DMS 273 treated with DMSO at 0.1 percent for 48 hours (cell line): ENCODE measurements around the gene FOXO1.

Source experiments
- DNase-seq: peaks from one replicate; lab custom pipeline; 2025; lab: John Stamatoyannopoulos, UW

Gene FOXO1

DNA sequence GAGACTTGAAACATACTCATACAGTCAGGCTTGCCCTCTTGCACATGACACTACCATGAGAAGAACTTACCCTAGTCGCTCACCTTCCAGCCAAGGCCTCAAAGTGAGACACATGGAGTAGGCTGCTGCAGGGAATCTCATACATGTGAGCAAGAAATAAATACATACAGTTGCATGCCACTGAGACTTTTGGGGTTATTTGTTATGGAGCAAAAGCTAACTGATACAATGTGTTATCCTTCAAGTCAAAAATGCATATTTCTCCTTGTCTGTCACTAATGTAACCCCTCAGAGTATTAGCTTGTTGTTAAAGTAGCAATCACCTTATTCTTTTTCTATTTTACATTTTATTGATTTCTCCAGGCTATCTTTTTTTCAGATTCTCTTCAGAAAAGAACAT lies 58.1 kb downstream of the FOXO1 start:
- DNase-seq = no peak

DNA sequence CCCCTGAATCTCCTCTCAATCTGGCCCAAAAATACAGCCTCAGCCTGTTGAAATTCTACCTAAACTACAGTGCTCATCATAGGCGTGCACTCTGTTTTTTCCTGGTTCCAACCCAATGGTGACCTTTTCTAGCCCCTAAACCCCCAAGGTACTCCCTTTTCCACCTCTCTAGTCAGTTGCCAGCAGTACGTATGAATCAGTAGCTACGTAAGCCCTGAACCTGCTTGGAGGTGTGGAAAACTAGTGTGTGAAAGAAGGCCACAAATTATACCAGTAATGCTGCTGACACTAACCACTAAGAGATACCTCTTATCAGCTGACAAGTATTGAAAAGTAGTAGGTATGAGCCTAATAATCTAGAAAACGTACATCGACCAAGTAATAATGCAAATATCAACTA lies 60.9 kb downstream of the FOXO1 start:
- DNase-seq = no peak

DNA sequence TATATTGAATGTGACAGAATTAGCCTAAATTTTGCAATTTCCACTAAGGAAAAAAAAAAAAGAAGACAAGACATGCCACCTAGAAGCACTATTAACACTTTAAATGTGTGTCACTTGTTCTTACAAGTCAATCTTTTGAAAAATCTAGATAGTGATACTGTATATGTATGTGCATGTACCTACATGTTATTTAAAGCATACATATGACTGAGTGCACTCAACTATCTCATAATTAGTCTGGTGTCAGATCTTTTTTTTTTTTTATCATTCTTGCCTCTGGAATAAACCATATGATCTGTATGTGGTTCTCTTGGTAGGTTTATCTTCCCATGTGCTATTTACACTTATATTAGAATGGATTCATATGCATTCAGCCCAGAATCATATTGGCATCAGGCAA lies 62.3 kb downstream of the FOXO1 start:
- DNase-seq = no peak

DNA sequence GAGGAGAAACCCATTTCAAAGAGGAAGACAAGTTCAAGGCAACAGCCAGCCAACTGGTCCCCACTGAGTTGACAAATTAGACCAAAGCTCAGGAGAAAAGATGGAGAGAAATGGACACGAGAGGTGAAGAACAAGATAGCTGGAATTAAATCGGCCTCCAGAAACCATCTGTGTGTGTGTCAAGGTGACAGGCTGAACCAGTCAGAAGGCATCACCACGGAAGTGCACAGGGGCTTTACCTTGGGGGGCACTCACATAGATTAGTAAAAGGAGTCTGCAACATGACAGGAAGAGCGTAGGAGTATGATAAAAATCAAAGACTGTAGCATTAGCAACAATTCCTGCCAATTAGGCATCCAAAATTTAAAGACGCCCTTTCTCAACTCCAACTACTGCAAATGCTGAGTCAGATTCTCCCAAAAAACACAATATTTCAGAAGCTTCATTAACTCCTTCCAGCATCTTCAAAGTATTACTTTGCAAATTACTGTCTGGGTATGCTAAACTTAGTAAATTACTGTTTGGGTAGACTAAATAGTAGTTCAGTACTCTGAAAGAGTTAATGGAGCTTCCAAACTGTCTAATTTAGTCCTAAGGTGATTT lies 66.2 kb downstream of the FOXO1 start:
- DNase-seq = no peak

DNA sequence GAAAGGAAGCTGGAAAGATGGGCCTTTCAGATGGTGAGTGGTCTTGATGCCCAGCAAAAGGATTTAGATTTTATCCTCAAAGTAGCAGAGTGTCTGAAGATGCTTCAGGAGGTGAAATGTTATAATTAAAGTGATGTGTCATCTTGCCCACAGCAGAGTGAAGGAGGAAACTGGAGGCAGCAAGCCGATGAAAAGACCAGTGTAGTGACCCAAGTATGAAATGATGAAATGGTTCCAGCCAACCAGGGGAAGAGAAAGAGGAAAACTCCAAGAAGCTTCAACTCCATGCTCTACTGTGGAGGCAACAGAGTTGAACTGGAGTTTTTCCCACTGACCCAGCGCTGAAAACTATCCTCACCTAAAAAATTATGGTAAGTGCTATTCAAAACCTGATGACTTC lies 66.7 kb downstream of the FOXO1 start:
- DNase-seq = no peak

DNA sequence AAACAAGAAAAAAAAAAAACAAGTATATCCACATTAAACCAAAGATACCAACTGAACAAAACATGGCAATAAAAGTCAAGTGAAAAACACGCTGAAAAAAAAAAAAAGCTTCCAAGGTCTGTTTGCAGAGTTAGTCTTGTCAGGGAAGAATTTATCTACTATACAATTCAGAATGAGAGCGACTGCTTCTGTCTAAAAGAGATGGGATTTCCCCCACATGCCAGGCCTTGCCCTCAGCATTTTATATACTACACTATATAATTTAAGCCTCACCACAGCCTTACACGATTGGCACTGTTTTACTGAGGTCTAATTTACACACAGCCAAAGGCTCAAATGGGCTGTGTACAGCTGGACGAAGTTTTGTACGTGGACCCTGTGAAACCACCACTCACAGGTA lies 67.3 kb downstream of the FOXO1 start:
- DNase-seq = no peak

DNA sequence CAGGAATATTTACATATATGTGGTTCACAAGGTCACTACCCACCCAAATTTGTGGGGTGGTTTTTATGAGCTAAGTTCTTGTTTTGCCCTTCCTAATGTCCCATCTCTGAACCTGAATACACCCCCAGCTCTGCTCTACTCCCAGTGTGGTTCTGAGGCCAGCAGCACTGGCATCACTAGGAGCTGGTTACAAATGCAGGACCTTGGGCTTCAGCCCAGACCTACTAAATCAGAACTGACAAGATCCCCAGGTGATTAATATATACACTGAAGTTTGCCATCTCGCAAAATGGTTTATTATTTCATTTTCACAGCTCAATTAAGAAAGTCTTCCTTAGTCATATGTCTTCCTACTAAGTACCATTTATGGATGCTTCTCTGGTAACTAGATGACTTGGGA lies 67.9 kb downstream of the FOXO1 start:
- DNase-seq = no peak

DNA sequence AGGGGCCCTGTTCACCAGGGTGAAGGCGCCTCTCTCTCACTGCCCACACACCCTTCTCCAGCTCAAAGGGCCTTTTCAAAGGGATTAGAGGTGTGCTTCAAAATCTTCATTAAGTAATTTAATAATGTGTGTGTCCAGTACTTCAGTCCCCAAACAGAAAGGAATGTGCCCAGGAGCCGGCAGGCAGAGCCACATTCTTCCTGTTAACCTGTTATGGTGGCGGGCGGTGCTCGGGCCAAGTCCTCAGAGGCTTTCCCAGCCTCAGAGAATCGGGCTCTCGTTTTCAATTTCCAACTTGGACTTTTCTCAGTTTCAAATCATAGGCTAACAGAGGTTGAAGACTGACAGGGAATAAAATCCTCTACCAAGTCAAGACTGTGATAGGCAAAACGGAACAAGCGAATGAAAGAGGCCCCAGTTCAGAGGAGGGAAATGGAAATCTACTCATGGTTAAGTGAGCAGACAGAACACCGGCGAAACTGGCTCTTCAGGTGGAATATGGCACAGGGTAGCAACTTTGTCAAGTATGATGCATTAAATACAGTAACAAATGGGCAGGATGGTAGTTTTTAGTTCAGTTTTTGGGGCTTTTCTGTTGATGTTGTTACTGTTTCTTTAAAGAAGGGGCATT lies 68.6 kb downstream of the FOXO1 start:
- DNase-seq = no peak

DNA sequence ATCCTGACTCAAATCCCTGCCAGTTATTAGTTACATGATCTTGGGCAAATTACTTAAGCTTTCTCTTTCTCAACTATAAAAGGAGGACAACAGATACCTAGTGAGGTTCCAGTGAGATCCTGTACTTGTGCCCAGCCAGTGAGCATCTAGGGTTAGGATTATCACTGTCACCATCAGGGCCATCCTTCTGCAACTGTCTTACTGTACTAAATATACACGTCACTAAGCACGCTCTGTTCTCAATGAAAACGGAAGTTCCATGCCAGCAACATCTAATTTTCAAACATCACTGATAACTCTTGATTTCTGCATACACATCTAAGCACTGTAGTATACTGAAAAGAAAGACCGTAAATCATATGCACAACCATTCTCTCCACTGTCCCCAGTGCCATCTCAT lies 70.0 kb downstream of the FOXO1 start:
- no peak for DNase-seq

DNA sequence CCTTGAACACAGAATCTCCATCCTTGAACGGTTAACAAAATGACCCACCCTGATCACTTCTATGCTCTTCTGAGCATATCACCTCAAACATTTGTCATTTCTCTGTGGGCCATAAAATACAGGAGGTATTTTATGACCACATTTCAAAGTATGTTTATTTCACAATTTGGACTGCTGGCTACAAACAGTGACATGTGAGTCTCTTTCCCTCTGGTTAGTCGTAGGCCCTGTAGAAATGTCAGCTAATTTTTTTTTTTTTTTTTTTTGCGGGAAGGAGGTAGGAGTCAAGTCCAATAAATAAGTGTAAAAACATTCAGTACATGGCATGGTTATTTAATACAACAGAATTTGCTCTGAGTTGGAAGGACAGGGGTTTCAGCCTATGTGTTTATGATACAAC lies 70.7 kb downstream of the FOXO1 start:
- no peak for DNase-seq

DNA sequence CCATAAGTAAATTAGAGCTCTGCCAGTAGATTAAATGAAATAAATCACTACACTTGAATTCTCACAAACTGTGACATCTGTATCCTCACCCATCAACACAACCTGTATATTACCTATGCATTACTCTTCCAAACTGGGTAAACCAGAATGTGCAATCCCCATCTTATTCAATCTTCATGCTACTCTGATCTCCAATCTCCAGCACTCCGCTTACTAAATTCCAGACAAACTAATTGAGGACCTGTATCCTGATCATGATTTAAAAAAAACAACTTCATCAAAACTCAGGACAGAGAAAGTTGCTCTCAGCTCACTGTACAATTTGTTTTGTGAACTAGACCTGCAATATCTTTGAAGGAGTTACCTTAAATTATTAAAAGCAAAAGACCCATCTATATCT lies 74.4 kb downstream of the FOXO1 start:
- no peak for DNase-seq

DNA sequence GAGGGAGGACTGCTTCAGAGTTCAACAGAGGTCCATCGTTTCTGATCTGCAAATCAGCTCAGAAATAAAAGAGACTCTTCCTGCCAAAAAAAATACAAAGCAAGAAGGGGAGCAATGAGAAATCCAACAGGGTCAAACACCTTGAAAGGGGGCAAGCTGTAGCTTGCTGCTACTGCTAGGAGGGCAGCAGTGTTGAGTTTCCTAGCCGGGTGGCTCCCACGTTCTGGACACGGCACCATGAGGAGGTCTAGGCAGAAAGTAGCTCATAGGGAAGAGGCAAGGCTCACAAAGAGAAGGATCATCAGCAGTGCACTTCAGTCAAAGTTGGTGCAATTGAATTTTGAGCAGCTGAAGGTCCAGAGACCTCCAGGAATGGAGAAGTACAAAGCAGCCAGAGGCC lies 75.3 kb downstream of the FOXO1 start:
- no peak for DNase-seq

DNA sequence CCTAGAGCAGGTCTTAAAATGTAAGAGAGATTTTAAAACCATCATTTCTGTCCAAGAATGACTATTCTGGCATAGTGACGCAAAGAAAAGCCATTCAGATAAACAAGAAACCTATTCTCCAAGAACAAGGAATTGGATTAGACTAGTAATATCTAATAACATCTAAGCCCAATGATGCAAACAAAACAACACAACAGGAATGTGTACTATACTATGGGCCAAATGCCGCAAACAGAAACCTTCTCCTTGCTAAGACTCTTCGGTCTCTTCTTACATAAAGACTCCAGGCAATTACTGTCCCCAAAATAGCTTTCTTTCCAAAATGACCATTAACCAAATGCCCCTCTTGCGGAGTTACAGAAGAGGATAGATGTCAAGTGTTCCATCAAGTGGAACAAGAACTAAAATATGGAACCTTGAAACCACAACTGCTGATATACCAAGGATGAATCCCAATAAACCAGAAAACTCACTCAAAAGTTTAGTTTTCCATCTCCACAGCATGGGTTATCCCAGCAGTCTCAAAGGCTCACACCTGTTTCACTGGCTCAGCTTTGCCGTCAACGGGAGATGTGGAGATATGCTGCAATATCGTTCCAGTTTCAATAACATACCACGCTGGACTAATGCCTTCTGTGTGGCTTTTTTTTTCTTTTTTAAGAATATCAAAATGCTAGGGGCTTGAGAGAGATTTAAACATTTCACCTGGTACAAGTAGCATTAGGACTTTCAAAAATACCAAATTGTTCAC lies 76.2 kb downstream of the FOXO1 start:
- DNase-seq = no peak

DNA sequence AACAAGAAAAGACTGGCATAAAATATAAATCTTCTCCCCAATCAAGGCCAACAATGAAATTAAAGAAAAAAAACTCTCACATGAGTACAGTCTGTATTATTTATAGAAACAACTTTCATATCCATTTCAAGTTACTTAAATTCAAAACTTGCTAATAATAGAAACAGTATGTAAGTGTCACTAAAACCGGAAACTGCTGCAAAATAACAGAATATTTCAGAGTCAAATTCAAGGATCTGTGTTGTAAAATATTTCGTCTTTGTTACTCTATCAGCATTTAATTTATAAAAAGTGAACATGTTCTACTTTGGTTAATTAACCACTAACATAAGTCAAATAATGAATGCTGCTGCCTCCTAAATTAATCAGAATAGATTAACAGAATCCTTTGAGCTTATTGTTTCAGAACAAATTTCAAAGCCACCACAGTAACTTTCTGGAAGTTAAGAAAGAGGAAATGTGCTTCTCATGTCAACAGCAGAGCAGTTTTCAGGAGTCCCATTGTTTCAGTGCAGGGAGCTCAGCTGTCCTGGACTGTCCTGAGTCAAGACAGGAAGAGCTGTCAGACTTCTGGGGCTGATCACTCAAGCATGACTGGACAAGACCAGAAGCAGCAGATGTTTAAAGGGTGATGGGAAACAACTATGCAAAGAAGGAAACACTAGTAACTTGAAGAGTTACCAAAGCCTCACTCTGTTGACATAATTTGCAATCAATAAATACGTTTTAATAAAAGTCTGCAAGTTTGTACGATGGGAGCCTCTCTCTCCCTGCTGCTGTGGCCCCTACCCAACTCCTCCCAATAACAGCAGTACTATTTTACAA lies 76.9 kb downstream of the FOXO1 start:
- DNase-seq = peak; percentile 39

DNA sequence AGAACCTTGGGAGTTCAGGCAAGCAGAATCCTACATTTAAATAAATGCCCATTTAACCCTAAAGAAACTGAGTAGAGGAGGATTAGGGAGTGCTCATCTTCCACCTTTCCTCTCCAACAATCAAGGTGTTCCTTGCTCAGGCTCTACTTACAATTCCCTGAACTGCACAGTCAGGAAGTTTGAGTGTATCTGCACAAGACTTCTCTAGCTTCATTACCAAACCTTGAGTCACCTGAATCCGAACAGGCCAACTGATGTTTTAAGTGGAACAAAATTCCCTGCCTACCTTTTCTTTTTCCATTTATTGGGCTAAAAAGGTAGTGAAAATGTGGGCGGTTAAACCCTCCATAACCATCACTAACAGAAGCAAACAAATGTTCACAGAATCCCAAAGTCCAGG lies 78.3 kb downstream of the FOXO1 start:
- no peak for DNase-seq

DNA sequence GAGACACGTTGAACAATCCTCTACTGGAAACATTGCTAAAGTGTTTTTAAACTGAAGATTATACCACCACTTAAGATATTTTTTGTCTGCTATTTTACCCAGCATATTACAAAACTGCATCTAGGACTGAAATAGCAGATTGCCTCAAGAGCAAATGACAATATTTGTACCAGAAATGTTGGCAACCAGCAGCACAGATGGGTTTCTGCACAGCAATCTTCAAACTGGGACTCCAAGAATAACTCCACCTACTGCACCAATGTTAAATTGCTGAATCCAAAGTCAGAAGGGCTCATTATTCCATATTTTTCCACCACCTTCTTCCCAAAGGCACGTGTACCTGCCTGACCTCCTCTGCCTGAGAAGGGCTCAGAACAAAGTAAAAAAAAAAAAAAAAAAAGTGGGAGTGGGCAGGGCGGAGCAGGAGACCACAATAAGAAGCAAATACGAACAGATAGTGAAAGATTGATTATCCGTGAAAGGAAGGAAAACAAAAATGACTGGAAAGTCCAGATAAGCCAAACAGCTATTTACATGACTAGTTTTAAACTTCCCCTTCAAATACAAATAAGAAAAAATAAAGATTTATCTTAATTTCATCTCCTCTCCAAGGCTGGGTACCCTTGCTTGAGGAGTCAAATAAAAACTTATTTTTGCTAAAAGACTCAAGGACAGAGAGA lies 79.4 kb downstream of the FOXO1 start:
- DNase-seq = no peak

DNA sequence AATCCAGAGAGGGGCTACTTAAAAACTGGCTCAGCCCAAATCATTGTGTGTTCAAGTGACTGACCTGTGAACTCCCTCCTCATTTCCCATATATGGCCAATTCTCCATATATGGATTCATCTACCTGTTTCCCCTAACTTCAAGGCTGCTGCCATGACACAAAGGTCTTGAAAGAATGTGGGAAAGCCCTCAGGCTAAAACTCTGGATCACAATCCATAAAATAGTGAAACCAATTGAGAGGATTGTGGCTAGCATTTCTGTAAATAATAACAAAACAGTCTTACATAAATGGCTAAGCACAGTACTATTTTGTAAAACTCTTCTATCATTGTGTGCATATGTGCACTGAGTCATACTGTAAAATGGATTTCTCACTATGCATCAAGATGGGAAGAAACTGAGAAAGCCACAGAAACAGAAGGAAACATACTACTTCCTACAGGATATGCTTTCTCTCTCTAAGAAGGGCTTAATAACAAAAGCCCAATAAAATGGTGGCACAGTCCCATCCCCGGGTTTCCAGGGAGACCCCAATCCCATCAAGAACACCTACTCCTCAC lies 80.5 kb downstream of the FOXO1 start:
- DNase-seq = no peak

DNA sequence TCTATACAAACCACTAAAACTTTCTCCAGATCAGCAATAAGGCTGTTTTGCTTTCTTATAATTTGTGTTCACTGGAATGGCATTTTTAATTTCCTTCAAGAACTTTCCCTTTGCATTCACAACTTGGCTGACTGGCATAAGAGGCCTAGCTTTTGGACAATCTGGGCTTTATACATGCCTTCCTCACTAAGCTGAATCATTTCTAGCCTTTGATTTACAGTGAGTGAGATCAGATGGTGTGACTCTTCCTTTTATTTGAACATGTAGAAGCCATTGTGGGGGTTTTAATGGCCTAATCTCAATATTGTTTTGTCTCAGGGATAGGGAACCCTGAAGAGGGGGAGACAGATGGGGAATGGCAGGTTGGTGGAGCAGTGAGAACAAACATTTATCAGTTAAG lies 82.7 kb downstream of the FOXO1 start:
- no peak for DNase-seq

DNA sequence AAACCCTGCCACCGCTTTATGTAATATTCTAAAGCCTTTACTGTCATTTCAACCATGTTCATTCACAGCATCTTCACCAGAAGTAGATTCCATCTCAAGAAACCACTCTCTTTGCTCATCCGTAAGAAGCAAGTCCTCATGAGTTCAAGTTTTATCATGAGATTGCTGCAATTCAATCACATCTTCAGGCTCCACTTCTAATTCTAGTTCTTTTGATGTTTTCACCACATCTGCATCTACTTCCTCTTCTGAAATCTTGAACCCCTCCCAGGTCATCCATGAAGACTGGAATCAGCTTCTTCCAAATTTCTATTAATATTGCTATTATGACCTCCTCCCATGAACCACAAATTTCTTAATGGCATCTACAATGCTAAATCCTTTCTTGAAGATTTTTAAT lies 83.9 kb downstream of the FOXO1 start:
- DNase-seq = no peak

DNA sequence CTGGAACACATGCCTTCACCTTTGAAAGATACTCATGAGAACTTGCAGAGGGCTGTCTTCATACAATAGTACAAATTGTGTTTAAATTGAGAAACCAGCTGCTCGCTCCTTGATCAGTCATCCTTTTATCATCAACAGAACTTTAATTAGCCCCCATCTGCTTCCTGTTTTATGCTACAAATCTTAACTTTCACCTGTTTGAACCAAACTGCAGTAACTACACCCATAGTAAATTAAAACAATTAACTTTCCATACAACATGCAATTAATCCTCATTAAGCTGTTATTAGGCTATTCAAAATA lies 85.2 kb downstream of the FOXO1 start:
- no peak for DNase-seq

DNA sequence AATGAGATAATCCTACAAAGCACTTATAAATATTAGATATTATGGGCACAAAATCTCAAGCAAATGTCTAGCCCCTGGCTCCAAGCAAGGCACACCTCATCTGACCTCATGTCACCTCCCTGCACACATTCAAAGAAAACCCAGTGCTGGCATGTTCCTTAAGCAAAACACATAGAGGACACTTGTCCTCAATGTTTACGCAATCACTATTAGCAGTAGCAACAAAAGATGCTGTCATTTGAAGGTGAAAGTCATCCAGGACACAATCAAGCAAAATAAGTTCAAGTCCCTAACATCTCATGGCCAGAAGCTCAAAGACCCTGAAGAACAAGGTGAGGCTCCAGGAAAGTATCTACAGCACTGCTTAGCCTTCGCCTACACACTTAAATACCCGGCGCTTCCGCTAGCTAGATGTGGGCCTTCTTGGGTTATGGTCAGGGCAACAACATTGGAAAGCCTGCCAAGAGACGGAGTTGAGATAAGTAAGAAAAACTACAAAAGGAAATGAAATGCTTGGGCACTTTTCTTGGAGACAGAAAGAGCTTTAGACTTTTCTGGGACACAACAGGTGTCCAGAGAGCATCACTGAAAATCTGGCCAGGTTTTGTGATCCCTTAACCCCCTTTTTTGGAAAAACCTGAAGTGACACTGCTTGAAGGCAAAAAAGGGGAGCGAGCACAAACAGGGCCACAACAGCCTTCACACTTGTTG lies 85.7 kb downstream of the FOXO1 start:
- no peak for DNase-seq
